ENCODE measurements around the gene DLG2. TPM values are rescaled to one million over a fixed set of nuclear protein-coding genes. Genes with fewer than 3 reads are reported as not detected.

Gene DLG2
- total RNA-seq, 1 donor from 2014 or later = 1.8 TPM

DNA sequence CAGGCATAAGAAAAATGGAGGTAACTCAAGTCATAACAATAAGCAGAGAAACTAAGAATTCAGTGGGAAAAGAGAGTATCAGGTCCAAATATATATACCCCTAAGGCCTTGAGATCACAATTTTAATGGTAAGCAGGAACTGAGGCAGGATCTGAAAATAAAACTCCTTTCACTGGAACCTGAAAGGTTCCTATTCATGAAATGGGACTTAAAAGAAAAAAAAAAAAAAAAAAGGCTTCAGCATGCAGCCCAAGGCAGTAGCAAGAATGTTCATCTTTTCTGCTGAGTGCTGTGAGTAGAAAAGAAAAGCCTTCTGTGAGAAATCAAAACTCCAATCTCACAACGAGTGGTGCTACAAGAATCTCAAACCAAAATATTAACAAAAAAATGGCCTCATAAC lies 75.3 kb downstream of the DLG2 start:
- FAIRE-seq = no peak
- no peaks in the 10 kb centered on the region for H4K20me1 ChIP-seq (ENCODE audit: insufficient read depth, low read length)

DNA sequence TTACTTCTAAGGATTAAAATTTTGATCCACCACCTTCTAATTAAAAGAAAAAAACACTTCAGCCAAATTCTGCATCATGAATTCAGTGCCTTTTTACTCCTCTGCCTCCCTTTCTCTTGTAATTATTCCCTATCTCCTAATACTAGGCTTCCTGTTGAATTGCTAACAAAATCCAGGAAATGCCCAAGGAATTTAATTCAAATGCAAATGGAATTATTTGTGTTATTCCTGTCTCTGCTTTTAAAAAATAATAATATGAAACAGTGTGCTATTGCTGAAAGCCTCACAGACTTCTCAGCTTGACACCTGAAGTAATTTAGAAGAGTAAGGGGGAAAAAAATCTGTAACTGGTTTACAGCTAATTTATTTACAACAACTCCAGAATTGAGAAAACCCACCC lies 85.5 kb downstream of the DLG2 start:
- Mint-ChIP-seq H3K4me1 (ENCODE audit: low read depth, unreplicated experiment) (no peaks in the 10 kb centered on the region), H3K27ac (ENCODE audit: unreplicated experiment) (no peak overlapping the region), H3K9me3 (ENCODE audit: unreplicated experiment) (peaks cover 7% of the 10 kb centered on the region), H3K36me3 (ENCODE audit: low read depth, unreplicated experiment) (no peaks in the 10 kb centered on the region), H3K27me3 (ENCODE audit: low read depth, unreplicated experiment) (no peaks in the 10 kb centered on the region), H3K4me3 (ENCODE audit: unreplicated experiment) (no peak overlapping the region)
- H3K4me1 ChIP-seq (ENCODE audit: insufficient read depth, low read length) = no peaks in the 10 kb centered on the region
- H4K20me1 ChIP-seq (ENCODE audit: insufficient read depth, low read length) = no peaks in the 10 kb centered on the region
- TF ChIP-seq, protein P1, sequence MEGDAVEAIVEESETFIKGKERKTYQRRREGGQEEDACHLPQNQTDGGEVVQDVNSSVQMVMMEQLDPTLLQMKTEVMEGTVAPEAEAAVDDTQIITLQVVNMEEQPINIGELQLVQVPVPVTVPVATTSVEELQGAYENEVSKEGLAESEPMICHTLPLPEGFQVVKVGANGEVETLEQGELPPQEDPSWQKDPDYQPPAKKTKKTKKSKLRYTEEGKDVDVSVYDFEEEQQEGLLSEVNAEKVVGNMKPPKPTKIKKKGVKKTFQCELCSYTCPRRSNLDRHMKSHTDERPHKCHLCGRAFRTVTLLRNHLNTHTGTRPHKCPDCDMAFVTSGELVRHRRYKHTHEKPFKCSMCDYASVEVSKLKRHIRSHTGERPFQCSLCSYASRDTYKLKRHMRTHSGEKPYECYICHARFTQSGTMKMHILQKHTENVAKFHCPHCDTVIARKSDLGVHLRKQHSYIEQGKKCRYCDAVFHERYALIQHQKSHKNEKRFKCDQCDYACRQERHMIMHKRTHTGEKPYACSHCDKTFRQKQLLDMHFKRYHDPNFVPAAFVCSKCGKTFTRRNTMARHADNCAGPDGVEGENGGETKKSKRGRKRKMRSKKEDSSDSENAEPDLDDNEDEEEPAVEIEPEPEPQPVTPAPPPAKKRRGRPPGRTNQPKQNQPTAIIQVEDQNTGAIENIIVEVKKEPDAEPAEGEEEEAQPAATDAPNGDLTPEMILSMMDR (IDR thresholded peaks at IDR 0.05; ENCODE audit: insufficient read depth, low read depth, low read length) = no peak
- no peak for TF ChIP-seq EZH2 (IDR thresholded peaks at IDR 0.05; ENCODE audit: insufficient read depth, low read length)
- DNase-seq (ENCODE audit: low read depth) (no peak), FAIRE-seq (no peak)
- H3K9me3 ChIP-seq (ENCODE audit: insufficient read depth, low read depth, low read length) = no peaks in the 10 kb centered on the region
- no peaks in the 10 kb centered on the region for H3K36me3 ChIP-seq (ENCODE audit: insufficient read depth, low read length)
- no peak overlapping the region for H3K9ac ChIP-seq (ENCODE audit: low read length)
- no peak overlapping the region for H3K4me3 ChIP-seq (ENCODE audit: insufficient read depth, low read depth, low read length)
- no peak overlapping the region for H2AFZ ChIP-seq (ENCODE audit: low read depth, low read length)
- no peaks in the 10 kb centered on the region for H3K79me2 ChIP-seq (ENCODE audit: insufficient read depth, low read length)
- no peak overlapping the region for H3K27ac ChIP-seq (ENCODE audit: low read depth, low read length)
- no peaks in the 10 kb centered on the region for H3K27me3 ChIP-seq (ENCODE audit: insufficient read depth, low read length)
- no peak overlapping the region for H3K4me2 ChIP-seq (ENCODE audit: low read length)

More for the DNA sequence above, 75.3 kb downstream of the DLG2 start:
- Histone ChIP-seq H3K79me2 (ENCODE audit: insufficient read depth, low read length) (no peaks in the 10 kb centered on the region), H2AFZ (ENCODE audit: low read depth, low read length) (no peak overlapping the region), H3K4me2 (ENCODE audit: low read length) (no peak overlapping the region), H3K36me3 (ENCODE audit: insufficient read depth, low read length) (no peaks in the 10 kb centered on the region), H3K9ac (ENCODE audit: low read length) (no peak overlapping the region), H3K9me3 (ENCODE audit: insufficient read depth, low read depth, low read length) (no peaks in the 10 kb centered on the region), H3K4me1 (ENCODE audit: insufficient read depth, low read length) (no peaks in the 10 kb centered on the region), H3K4me3 (ENCODE audit: insufficient read depth, low read depth, low read length) (no peak overlapping the region), H3K27ac (ENCODE audit: low read depth, low read length) (no peak overlapping the region), H3K27me3 (ENCODE audit: insufficient read depth, low read length) (no peaks in the 10 kb centered on the region)
- Mint-ChIP-seq H3K9me3 (ENCODE audit: unreplicated experiment) (no peaks in the 10 kb centered on the region), H3K36me3 (ENCODE audit: low read depth, unreplicated experiment) (peaks cover 4% of the 10 kb centered on the region), H3K4me3 (ENCODE audit: unreplicated experiment) (no peak overlapping the region), H3K27ac (ENCODE audit: unreplicated experiment) (no peak overlapping the region), H3K27me3 (ENCODE audit: low read depth, unreplicated experiment) (no peaks in the 10 kb centered on the region), H3K4me1 (ENCODE audit: low read depth, unreplicated experiment) (no peaks in the 10 kb centered on the region)
- DNase-seq (ENCODE audit: low read depth) = no peak
- no peak for TF ChIP-seq EZH2 (IDR thresholded peaks at IDR 0.05; ENCODE audit: insufficient read depth, low read length)
- TF ChIP-seq, protein P1 (IDR thresholded peaks at IDR 0.05; ENCODE audit: insufficient read depth, low read depth, low read length) = no peak

DNA sequence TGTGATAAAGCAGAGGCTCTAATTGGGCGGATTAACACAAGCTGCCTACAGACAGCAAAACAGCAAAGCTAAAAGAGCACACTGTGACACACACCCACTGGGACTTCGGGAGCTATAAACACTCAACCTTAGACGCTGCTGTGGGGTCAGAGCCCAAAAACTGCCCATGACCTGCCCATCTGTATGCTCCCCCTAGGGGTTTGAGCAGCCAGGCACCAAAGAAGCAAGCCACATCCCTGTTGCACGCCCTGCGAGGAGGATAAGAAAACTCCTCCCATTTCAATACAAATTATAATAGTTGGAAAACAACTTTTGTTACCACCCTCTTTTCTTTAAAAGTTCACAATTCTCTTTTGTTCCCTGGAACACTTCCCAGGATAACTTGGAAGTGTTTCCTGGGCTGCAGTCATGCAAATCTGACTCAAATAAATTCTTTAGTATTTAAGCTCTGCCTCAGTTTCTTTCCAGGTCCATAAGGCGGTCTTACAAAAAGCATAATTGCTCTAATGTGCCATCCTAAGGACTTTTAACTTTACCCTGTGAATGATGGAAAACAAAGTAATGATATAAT lies 86.4 kb downstream of the DLG2 start:
- Histone ChIP-seq H3K36me3 (ENCODE audit: insufficient read depth, low read length) (no peaks in the 10 kb centered on the region), H3K9ac (ENCODE audit: low read length) (no peak overlapping the region), H3K4me2 (ENCODE audit: low read length) (no peak overlapping the region), H3K4me3 (ENCODE audit: insufficient read depth, low read depth, low read length) (no peak overlapping the region), H3K4me1 (ENCODE audit: insufficient read depth, low read length) (no peaks in the 10 kb centered on the region), H4K20me1 (ENCODE audit: insufficient read depth, low read length) (no peaks in the 10 kb centered on the region), H3K27me3 (ENCODE audit: insufficient read depth, low read length) (no peaks in the 10 kb centered on the region), H3K27ac (ENCODE audit: low read depth, low read length) (no peak overlapping the region), H2AFZ (ENCODE audit: low read depth, low read length) (no peak overlapping the region), H3K79me2 (ENCODE audit: insufficient read depth, low read length) (no peaks in the 10 kb centered on the region), H3K9me3 (ENCODE audit: insufficient read depth, low read depth, low read length) (no peaks in the 10 kb centered on the region)
- no peaks in the 10 kb centered on the region for H3K4me1 Mint-ChIP-seq (ENCODE audit: low read depth, unreplicated experiment)
- TF ChIP-seq, protein P1 (IDR thresholded peaks at IDR 0.05; ENCODE audit: insufficient read depth, low read depth, low read length) = no peak
- no peak for TF ChIP-seq EZH2 (IDR thresholded peaks at IDR 0.05; ENCODE audit: insufficient read depth, low read length)
- DNase-seq (ENCODE audit: low read depth) = no peak
- FAIRE-seq = no peak
- H3K4me3 Mint-ChIP-seq (ENCODE audit: unreplicated experiment) = peak overlapping the region; percentile 27
- no peaks in the 10 kb centered on the region for H3K36me3 Mint-ChIP-seq (ENCODE audit: low read depth, unreplicated experiment)
- no peaks in the 10 kb centered on the region for H3K27me3 Mint-ChIP-seq (ENCODE audit: low read depth, unreplicated experiment)
- H3K27ac Mint-ChIP-seq (ENCODE audit: unreplicated experiment) = no peak overlapping the region
- H3K9me3 Mint-ChIP-seq (ENCODE audit: unreplicated experiment) = peaks cover 7% of the 10 kb centered on the region
